B cell (primary cell): Measurements from ENCODE around the gene SLC27A5. TPM values are rescaled to one million over a fixed set of nuclear protein-coding genes. Genes with fewer than 3 reads are reported as not detected.
A peak's percentile ranks its signal among the peaks of the same experiment; 100 is the strongest.

Experiments used
- ATAC-seq: fragments of 200-7000 bp; cut with Tn5 transposase; one replicate; pipeline ENCODE4 v1.10.0; 2021; ENCODE audit warnings: low read depth, mild to moderate bottlenecking, moderate number of reproducible peaks, moderate library complexity
- CTCF ChIA-PET: fragments of 350-600 bp; sonication (Branson Sonifier 250); formaldehyde crosslinking; loops from one replicate; lab custom pipeline; 2021; ENCODE audit warnings: antibody characterized with exemption, inconsistent platforms; lab: Charles Lee
- POLR2A ChIA-PET: fragments of 350-600 bp; sonication (Branson Sonifier 250); formaldehyde crosslinking; loops from one replicate; lab custom pipeline; 2021; ENCODE audit warnings: antibody characterized with exemption; lab: Charles Lee
- DNase-seq: peaks from one replicate; pipeline ENCODE4 v3.0.0; 2013
- H2AFZ ChIP-seq: 2 replicates; pipeline ENCODE4 v1.6.1; 2012; ENCODE audit warnings: mild to moderate bottlenecking, low read depth, low read length; ENCODE audit not compliant: insufficient read depth, poor library complexity, severe bottlenecking
- H3K27ac ChIP-seq, 2 donors: 1 replicate in 1 of 2; 2 replicates in 1 of 2; pipeline ENCODE4 v1.5.1; 2012 to 2013; ENCODE audit warnings: low read length in 2 of 2, mild to moderate bottlenecking in 2 of 2, moderate library complexity in 1 of 2
- H3K27me3 ChIP-seq, 4 experiments: fragments of 200-600 bp in 1 of 4; sonication (generic) in 1 of 4; replicated peaks in 1 of 4; 1 replicate in 2 of 4; 2 replicates in 2 of 4; pipeline versions ENCODE4 v1.6.1 to v1.7.0; 2013 to 2016; ENCODE audit warnings: low read length in 3 of 4, mild to moderate bottlenecking in 2 of 4, mixed read lengths in 1 of 4, moderate library complexity in 1 of 4; ENCODE audit not compliant: insufficient read depth in 4 of 4, control insufficient read depth in 3 of 4; ENCODE audit errors: control extremely low read depth in 1 of 4
- H3K36me3 ChIP-seq, 2 experiments: replicated peaks in 1 of 2; 1 replicate in 1 of 2; 2 replicates in 1 of 2; pipeline versions ENCODE4 v1.6.1 to v1.7.1; 2013; ENCODE audit warnings: low read length in 1 of 2; ENCODE audit not compliant: insufficient read depth in 2 of 2, control insufficient read depth in 1 of 2; ENCODE audit errors: control extremely low read depth in 1 of 2, extremely low read depth in 1 of 2
- H3K4me1 ChIP-seq, 2 donors: fragments of 200-600 bp in 1 of 2; sonication (generic) in 1 of 2; 1 replicate in 1 of 2; 2 replicates in 1 of 2; pipeline versions ENCODE4 v1.5.1 to v1.6.1; 2013 to 2017; ENCODE audit warnings: low read length in 2 of 2; ENCODE audit not compliant: control insufficient read depth in 2 of 2, insufficient read depth in 2 of 2
- H3K4me2 ChIP-seq: replicated peaks from 2 replicates; pipeline ENCODE3; 2012; ENCODE audit warnings: mild to moderate bottlenecking, low read depth, low read length; ENCODE audit not compliant: poor library complexity, severe bottlenecking
- H3K4me3 ChIP-seq, 5 experiments: fragments of 200-600 bp in 1 of 5; sonication (generic) in 1 of 5; 1 replicate in 3 of 5; 2 replicates in 2 of 5; pipeline versions ENCODE4 v1.5.1 to v1.7.0; 2011 to 2016; ENCODE audit warnings: low read length in 4 of 5, mild to moderate bottlenecking in 4 of 5, low read depth in 2 of 5, control low read depth in 1 of 5, moderate library complexity in 1 of 5; ENCODE audit not compliant: insufficient read depth in 1 of 5; ENCODE audit errors: control extremely low read depth in 1 of 5, extremely low read depth in 1 of 5
- H3K79me2 ChIP-seq: fragments of 200-600 bp; sonication (generic); one replicate; pipeline ENCODE4 v1.6.0; 2016; ENCODE audit warnings: low read length; ENCODE audit not compliant: control insufficient read depth, insufficient read depth
- H3K9ac ChIP-seq: fragments of 200-600 bp; sonication (generic); 2 replicates; pipeline ENCODE4 v1.6.1; 2017; ENCODE audit warnings: mild to moderate bottlenecking, low read length, moderate library complexity
- H3K9me3 ChIP-seq, 3 donors: one replicate each; pipeline versions ENCODE4 v1.6.1 to v1.7.1; 2013; ENCODE audit warnings: low read length in 2 of 3; ENCODE audit not compliant: control insufficient read depth in 2 of 3, insufficient read depth in 1 of 3; ENCODE audit errors: control extremely low read depth in 1 of 3
- H4K20me1 ChIP-seq: 2 replicates; pipeline ENCODE4 v1.6.0; 2012; ENCODE audit warnings: mild to moderate bottlenecking, low read length; ENCODE audit not compliant: insufficient read depth, control insufficient read depth, poor library complexity, severe bottlenecking
- H3K27ac Mint-ChIP-seq: one replicate; pipeline ENCODE4 v1.8.0; 2021; ENCODE audit warnings: mixed read lengths
- H3K27me3 Mint-ChIP-seq: one replicate; pipeline ENCODE4 v1.8.0; 2021; ENCODE audit warnings: mixed read lengths
- H3K4me1 Mint-ChIP-seq: one replicate; pipeline ENCODE4 v1.8.0; 2021; ENCODE audit warnings: mixed read lengths
- H3K4me3 Mint-ChIP-seq: one replicate; pipeline ENCODE4 v1.8.0; 2021; ENCODE audit warnings: mixed read lengths
- H3K9me3 Mint-ChIP-seq: one replicate; pipeline ENCODE4 v1.8.0; 2022; ENCODE audit warnings: mixed read lengths; ENCODE audit not compliant: insufficient read depth
- EZH2 ChIP-seq: IDR thresholded peaks from 2 replicates; pipeline ENCODE4 v1.6.1; 2012; ENCODE audit warnings: borderline replicate concordance, low read depth, mild to moderate bottlenecking, moderate library complexity, low read length; ENCODE audit not compliant: insufficient read depth, poor library complexity, severe bottlenecking
- WGBS: methylation state at CpG from one replicate; pipeline ENCODE4 v1.1.5; 2013; ENCODE audit warnings: missing lambda C conversion rate; ENCODE audit not compliant: insufficient coverage; 5-methylcytosine and 5-hydroxymethylcytosine counted together
- intact Hi-C: fragments of 100-400 bp; cut with micrococcal nuclease; formaldehyde crosslinking; loops from one replicate; pipeline ENCODE4 v1.10.0; 2022
- polyA plus RNA-seq: library from polyadenylated mRNA; depleted of rRNA; stranded (reverse); fragments of >200 nt; gene quantifications from 2 replicates; pipeline ENCODE4 v1.2.3, GENCODE V29; 2012
- total RNA-seq, 2 donors: library from RNA; stranded (reverse); fragments of 120-200 nt in 1 of 2; gene quantifications; 1 replicate in 1 of 2; 2 replicates in 1 of 2; pipeline versions ENCODE4 v1.2.3 to v1.2.4, GENCODE V29; 2013 to 2022
- TF ChIP-seq, protein P1 (sequence below): fragments of 200-600 bp; IDR thresholded peaks from one replicate; pipeline ENCODE4 v1.8.0; 2022; ENCODE audit warnings: antibody characterized with exemption, mild to moderate bottlenecking

Gene SLC27A5
- total and polyA plus RNA-seq, 2 donors (not counting 1 experiment from before 2014, with no cell fraction given): 8.9 to 11.8 TPM

DNA sequence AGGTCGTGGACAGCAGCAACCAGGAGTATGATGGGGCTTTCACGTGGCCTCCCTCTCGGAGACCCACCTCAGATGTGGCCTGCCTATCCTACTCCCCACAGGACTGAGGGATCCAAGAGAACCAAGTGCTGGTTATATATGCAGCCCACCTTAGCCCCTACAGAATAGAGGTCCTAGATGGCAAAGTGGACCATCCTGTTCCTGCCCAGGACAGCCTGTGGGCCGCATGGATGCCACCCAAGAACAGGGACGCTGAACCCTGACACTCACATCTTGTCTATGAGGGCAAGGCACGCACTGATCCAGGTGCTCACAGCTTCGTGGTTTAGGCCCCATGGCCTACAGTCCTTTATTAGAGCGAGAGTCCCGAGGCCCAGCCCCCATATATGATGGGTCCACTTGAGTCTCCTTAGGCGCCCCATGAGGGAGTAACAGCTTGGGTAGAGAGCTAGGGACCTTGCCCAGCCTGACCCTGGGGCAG, 1.5 kb upstream of the SLC27A5 start:
- DNase-seq (no peak), ATAC-seq (no peak)
- Histone ChIP-seq H3K4me2 (peak overlapping the region; percentile 77), H3K27me3 (no peaks in the 10 kb centered on the region), H2AFZ (peak overlapping the region; percentile 55), H3K9me3 (peaks cover 0 to 5% (median 0%) of the 10 kb centered on the region in 3 donors), H3K36me3 (peaks cover 0 to 12% of the 10 kb centered on the region in 2 experiments), H3K27ac (peak overlapping the region in 1 of 2 donors; percentile 36), H3K4me3 (no peak overlapping the region), H4K20me1 (peaks cover 54% of the 10 kb centered on the region), H3K9ac (no peak overlapping the region), H3K4me1 (peaks cover 13 to 22% of the 10 kb centered on the region in 2 donors), H3K79me2 (peaks cover 42% of the 10 kb centered on the region)
- WGBS: 92% methylated on average over 6 of the region's 10 CpGs
- H3K4me3 Mint-ChIP-seq: no peak overlapping the region
- intact Hi-C loops: no loop called here
- CTCF ChIA-PET: interaction anchor here (1.0 to 1.6 kb wide), 2 partner anchors 63 to 67 kb away, joined by 7 to 11 read pairs; no protein-coding TSS in a partner anchor
- no peaks in the 10 kb centered on the region for H3K9me3 Mint-ChIP-seq
- TF ChIP-seq EZH2: no peak
- TF ChIP-seq, protein P1, sequence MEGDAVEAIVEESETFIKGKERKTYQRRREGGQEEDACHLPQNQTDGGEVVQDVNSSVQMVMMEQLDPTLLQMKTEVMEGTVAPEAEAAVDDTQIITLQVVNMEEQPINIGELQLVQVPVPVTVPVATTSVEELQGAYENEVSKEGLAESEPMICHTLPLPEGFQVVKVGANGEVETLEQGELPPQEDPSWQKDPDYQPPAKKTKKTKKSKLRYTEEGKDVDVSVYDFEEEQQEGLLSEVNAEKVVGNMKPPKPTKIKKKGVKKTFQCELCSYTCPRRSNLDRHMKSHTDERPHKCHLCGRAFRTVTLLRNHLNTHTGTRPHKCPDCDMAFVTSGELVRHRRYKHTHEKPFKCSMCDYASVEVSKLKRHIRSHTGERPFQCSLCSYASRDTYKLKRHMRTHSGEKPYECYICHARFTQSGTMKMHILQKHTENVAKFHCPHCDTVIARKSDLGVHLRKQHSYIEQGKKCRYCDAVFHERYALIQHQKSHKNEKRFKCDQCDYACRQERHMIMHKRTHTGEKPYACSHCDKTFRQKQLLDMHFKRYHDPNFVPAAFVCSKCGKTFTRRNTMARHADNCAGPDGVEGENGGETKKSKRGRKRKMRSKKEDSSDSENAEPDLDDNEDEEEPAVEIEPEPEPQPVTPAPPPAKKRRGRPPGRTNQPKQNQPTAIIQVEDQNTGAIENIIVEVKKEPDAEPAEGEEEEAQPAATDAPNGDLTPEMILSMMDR: no peak
- POLR2A ChIA-PET: interaction anchor here (0.7 to 1.0 kb wide), 3 partner anchors 12 to 165 kb away, joined by 3 to 4 read pairs (median 3); no protein-coding TSS in a partner anchor
- H3K27ac Mint-ChIP-seq: no peak overlapping the region
- no peaks in the 10 kb centered on the region for H3K27me3 Mint-ChIP-seq
- H3K4me1 Mint-ChIP-seq: peaks cover 27% of the 10 kb centered on the region

DNA sequence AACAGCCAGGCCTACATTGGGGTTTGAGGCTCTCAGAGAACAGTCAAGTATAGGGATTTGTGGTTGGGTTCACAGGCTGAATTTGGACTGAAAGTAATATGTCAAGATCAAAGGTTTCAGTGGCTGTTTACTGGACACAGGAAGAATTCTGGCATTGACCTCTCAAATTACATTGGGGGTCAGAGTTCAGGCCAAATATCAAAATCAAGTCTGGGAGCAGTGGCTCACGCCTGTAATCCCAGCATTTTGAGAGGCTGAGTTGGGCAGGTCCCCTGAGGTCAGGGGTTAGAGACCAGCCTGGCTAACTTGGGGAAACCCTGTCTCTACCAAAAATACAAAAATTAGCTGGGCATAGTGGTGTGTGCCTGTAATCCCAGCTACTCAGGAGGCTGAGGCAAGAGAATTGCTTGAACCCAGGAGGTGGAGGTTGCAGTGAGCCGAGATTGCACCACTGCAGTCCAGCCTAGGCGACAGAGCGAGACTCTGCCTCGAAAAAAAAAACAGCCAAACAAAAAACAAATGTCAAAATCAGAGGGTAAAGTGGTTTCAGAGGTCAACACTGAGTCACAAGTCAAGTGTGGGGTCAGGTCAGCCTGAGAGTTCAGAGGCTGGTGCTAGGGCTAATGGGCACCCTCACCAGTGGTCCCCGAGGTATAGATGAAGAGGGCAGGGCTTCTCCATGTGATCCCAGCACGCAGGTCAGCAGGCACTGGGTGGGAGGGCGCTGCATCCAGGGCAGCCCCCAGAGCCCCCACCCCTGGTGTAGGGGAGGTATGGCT, 1.5 kb downstream of the SLC27A5 start:
- H3K27me3 ChIP-seq: no peaks in the 10 kb centered on the region
- H3K4me3 ChIP-seq: no peak overlapping the region
- H2AFZ ChIP-seq: no peak overlapping the region
- H3K9me3 ChIP-seq: peaks cover 0 to 28% (median 3%) of the 10 kb centered on the region in 3 donors
- no peak overlapping the region for H3K9ac ChIP-seq
- Mint-ChIP-seq H3K4me3 (no peak overlapping the region), H3K9me3 (peaks cover 4% of the 10 kb centered on the region), H3K4me1 (peaks cover 12% of the 10 kb centered on the region), H3K27ac (no peak overlapping the region), H3K27me3 (no peaks in the 10 kb centered on the region)
- intact Hi-C loops: no loop called here
- TF ChIP-seq, protein P1: no peak
- TF ChIP-seq EZH2: no peak
- H3K27ac ChIP-seq: no peak overlapping the region
- 91% methylated on average over 3 of the region's 8 CpGs for WGBS
- peaks cover 28% of the 10 kb centered on the region for H4K20me1 ChIP-seq
- H3K4me1 ChIP-seq: peaks cover 10 to 15% of the 10 kb centered on the region in 2 donors
- H3K79me2 ChIP-seq: peaks cover 14% of the 10 kb centered on the region
- POLR2A ChIA-PET: no interaction called here
- DNase-seq (no peak), ATAC-seq (no peak)
- H3K4me2 ChIP-seq: no peak overlapping the region
- CTCF ChIA-PET: no interaction called here
- H3K36me3 ChIP-seq: no peaks in the 10 kb centered on the region
